ENCODE results near the gene NCK1. TPM values are rescaled to one million over a fixed set of nuclear protein-coding genes. Genes with fewer than 3 reads are reported as not detected.

Gene NCK1
- total and polyA plus RNA-seq, 2 donors (not counting 1 experiment from before 2014, with no cell fraction given): 59.5 to 62.7 TPM

DNA sequence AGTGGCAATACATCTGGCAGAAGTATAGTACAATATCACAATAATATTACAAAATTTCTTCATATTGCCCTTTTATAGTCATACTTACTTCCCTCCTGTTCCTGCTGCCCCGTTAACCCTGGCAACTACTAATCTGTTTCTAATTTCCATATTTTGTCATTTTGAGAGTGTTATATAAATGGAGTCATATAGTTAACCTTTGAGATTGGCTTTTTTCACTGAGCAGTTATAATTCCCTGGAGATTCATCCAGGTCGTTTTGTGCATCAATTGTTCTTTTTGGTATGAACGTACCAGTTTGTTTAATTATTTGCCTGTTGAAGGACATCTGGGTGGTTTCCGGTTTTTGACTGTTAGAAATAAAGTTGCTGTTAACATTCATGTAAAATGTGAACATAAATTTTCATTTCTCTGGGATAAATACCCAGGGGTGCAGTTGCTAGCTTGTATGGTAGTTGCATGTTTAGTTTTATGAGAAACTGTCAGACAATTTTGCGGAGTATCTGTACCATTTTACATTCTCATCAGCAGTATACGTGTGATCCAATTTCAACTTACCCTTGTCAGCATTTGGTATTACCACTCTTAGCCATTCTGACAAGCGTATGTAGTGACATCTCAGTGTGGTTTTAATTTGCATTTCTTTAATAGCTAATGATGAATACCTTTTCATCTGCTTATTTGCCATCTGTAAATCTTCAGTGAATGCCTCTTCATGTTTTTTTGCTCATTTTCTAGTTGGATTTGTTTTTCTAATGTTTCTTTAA, 63.6 kb downstream of the NCK1 start:
- H2AFZ ChIP-seq (ENCODE audit: low read length): no peak overlapping the region
- no peaks in the 10 kb centered on the region for H3K4me1 ChIP-seq (ENCODE audit: control insufficient read depth, extremely low read depth, insufficient read depth, low read length)
- H3K9ac ChIP-seq (ENCODE audit: insufficient read depth, low read length): no peak overlapping the region
- H4K20me1 ChIP-seq (ENCODE audit: control insufficient read depth, extremely low read depth, insufficient read depth, low read length): no peaks in the 10 kb centered on the region
- TF ChIP-seq CTCF (conservative IDR thresholded peaks at IDR 0.05 in 1 of 2, IDR thresholded peaks at IDR 0.05 in 1 of 2; ENCODE audit: low read depth in 1 of 2, low read length in 2 of 2): no peak
- TF ChIP-seq EZH2 (IDR thresholded peaks at IDR 0.05; ENCODE audit: low read length, missing control alignments): no peak
- H3K4me2 ChIP-seq (ENCODE audit: extremely low read depth, insufficient read depth, low read length): no peak overlapping the region
- peaks cover 1% of the 10 kb centered on the region for H3K36me3 ChIP-seq (ENCODE audit: control insufficient read depth, insufficient read depth, low read length)
- H3K27me3 ChIP-seq (ENCODE audit: control insufficient read depth, insufficient read depth, low read length): no peaks in the 10 kb centered on the region
- H3K79me2 ChIP-seq (ENCODE audit: control insufficient read depth, insufficient read depth, low read length): peaks cover 18% of the 10 kb centered on the region
- peak in 1 of 2 donors; percentile 19 for DNase-seq (ENCODE audit: low read depth in 2 of 2)
- H3K27ac ChIP-seq (ENCODE audit: insufficient read depth, low read length): no peak overlapping the region
- no peak overlapping the region for H3K4me3 ChIP-seq (replicated peaks in 1 of 4; ENCODE audit: control extremely low read depth in 1 of 4, insufficient read depth in 1 of 4, low read depth in 3 of 4, low read length in 4 of 4)
- H3K9me3 ChIP-seq (ENCODE audit: control insufficient read depth, insufficient read depth, low read depth, low read length): no peaks in the 10 kb centered on the region

DNA sequence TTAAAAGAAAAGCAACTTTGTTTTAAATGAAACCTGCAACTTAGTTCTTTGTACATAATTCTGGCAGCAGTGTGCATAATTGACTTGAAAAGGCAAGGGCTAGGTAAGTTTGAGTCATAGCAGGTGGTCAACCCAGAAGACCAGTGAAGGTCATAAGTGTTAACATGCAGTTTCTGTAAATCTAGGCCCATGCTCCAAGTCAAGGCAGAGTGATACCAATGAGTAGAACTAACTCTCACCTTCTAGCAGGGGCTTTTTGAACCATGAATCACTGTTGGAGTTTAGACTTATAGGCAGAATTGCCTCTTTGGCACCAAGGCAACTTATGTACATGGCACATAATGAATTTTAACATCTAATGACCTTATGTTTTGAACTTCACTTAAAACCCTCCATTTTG, 66.2 kb downstream of the NCK1 start:
- no peak for DNase-seq (ENCODE audit: low read depth in 2 of 2)
- no peaks in the 10 kb centered on the region for H3K27me3 ChIP-seq (ENCODE audit: control insufficient read depth, insufficient read depth, low read length)
- peaks cover 11% of the 10 kb centered on the region for H3K79me2 ChIP-seq (ENCODE audit: control insufficient read depth, insufficient read depth, low read length)
- no peaks in the 10 kb centered on the region for H3K4me1 ChIP-seq (ENCODE audit: control insufficient read depth, extremely low read depth, insufficient read depth, low read length)
- no peaks in the 10 kb centered on the region for H4K20me1 ChIP-seq (ENCODE audit: control insufficient read depth, extremely low read depth, insufficient read depth, low read length)
- H3K4me3 ChIP-seq (replicated peaks in 1 of 4; ENCODE audit: control extremely low read depth in 1 of 4, insufficient read depth in 1 of 4, low read depth in 3 of 4, low read length in 4 of 4): no peak overlapping the region
- peaks cover 1% of the 10 kb centered on the region for H3K36me3 ChIP-seq (ENCODE audit: control insufficient read depth, insufficient read depth, low read length)
- TF ChIP-seq EZH2 (IDR thresholded peaks at IDR 0.05; ENCODE audit: low read length, missing control alignments): no peak
- no peak for TF ChIP-seq CTCF (conservative IDR thresholded peaks at IDR 0.05 in 1 of 2, IDR thresholded peaks at IDR 0.05 in 1 of 2; ENCODE audit: low read depth in 1 of 2, low read length in 2 of 2)
- no peak overlapping the region for H3K4me2 ChIP-seq (ENCODE audit: extremely low read depth, insufficient read depth, low read length)
- H3K9me3 ChIP-seq (ENCODE audit: control insufficient read depth, insufficient read depth, low read depth, low read length): no peaks in the 10 kb centered on the region
- no peak overlapping the region for H3K27ac ChIP-seq (ENCODE audit: insufficient read depth, low read length)
- no peak overlapping the region for H3K9ac ChIP-seq (ENCODE audit: insufficient read depth, low read length)
- H2AFZ ChIP-seq (ENCODE audit: low read length): no peak overlapping the region

DNA sequence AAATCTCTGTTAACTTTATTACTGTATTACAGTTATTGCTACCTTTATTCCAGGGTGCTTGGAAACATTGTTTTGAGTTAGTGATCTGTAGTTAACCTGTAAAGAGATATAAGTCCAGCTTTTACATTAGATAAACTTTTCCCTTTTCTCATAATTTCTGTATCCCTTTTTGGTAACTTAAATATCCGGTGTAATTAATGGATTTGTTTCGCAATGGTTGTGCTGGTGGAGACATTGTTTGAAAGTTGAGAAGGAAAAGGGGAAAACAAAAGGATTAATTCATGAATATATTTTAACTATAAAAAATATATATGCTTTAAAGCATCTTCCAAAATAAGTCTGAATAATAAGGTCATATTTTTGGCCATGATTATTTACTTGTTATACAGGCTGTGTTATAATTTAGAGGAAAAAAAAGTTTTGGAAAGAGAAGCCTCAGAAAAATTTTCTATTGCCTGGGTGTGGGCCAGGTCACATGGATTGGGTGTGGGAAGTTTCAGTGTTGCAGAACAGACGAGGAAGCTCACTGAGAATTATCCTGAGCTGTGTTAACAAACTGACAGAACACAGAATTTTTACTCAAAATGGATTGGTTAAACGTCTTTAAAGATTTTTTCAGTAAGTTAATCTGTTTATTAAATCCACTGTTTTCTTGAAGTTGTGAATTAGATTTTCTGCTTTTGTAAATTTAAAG, 68.1 kb downstream of the NCK1 start:
- H3K9ac ChIP-seq (ENCODE audit: insufficient read depth, low read length): no peak overlapping the region
- no peak for TF ChIP-seq CTCF (conservative IDR thresholded peaks at IDR 0.05 in 1 of 2, IDR thresholded peaks at IDR 0.05 in 1 of 2; ENCODE audit: low read depth in 1 of 2, low read length in 2 of 2)
- TF ChIP-seq EZH2 (IDR thresholded peaks at IDR 0.05; ENCODE audit: low read length, missing control alignments): no peak
- no peaks in the 10 kb centered on the region for H3K27me3 ChIP-seq (ENCODE audit: control insufficient read depth, insufficient read depth, low read length)
- no peaks in the 10 kb centered on the region for H4K20me1 ChIP-seq (ENCODE audit: control insufficient read depth, extremely low read depth, insufficient read depth, low read length)
- no peak overlapping the region for H2AFZ ChIP-seq (ENCODE audit: low read length)
- no peak overlapping the region for H3K27ac ChIP-seq (ENCODE audit: insufficient read depth, low read length)
- H3K79me2 ChIP-seq (ENCODE audit: control insufficient read depth, insufficient read depth, low read length): peaks cover 8% of the 10 kb centered on the region
- peak overlapping the region in 2 of 4 experiments; percentile 43 to 46 for H3K4me3 ChIP-seq (replicated peaks in 1 of 4; ENCODE audit: control extremely low read depth in 1 of 4, insufficient read depth in 1 of 4, low read depth in 3 of 4, low read length in 4 of 4)
- no peaks in the 10 kb centered on the region for H3K9me3 ChIP-seq (ENCODE audit: control insufficient read depth, insufficient read depth, low read depth, low read length)
- no peak overlapping the region for H3K4me2 ChIP-seq (ENCODE audit: extremely low read depth, insufficient read depth, low read length)
- no peaks in the 10 kb centered on the region for H3K4me1 ChIP-seq (ENCODE audit: control insufficient read depth, extremely low read depth, insufficient read depth, low read length)
- DNase-seq (ENCODE audit: low read depth in 2 of 2): peak; percentile 23 to 79
- peaks cover 1% of the 10 kb centered on the region for H3K36me3 ChIP-seq (ENCODE audit: control insufficient read depth, insufficient read depth, low read length)

Data from fibroblast of lung (primary cell).